ENCODE results near the gene IGSF3.

DNA sequence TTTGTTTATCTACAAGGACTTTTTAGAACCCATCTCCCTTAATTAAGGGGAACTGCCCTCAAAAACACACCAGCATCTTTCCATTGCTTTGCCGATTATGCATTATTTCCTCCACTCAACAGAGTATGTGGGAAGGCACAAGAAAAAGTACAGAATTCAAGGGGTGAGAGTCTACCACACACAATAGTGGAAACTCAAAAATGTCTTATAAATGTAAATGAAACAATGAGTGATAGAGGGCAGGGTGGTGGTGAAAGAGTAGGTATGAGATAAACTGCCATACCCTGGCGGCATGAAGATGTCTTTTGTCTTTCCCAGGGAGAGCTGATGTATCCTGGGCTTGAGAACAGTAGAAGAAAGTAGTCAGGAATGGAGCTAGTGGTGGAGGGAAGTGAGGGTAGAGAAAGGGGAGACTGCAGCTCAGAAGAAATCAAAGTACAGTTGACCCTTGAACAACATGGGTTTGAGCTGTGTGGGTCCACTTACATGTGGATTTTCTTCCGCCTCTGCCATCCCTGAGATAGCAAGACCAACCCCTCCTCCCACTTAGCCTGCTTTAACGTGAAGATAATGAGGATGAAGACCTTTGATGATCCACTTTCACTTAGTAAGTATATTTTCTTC lies 121.1 kb downstream of the IGSF3 start:
- no peak for TF ChIP-seq EZH2phosphoT487 (IDR thresholded peaks at IDR 0.05; ENCODE audit: unreplicated experiment)
- TF ChIP-seq POLR2AphosphoS5 (IDR thresholded peaks at IDR 0.05; ENCODE audit: low read depth), result no peak
- no peak for TF ChIP-seq CREB1 (CRISPR knock-in tag; IDR thresholded peaks at IDR 0.05; ENCODE audit: low read depth)
- TF ChIP-seq CTCF (conservative IDR thresholded peaks at IDR 0.05; ENCODE audit: low read depth in 2 of 2), result no peak
- TF ChIP-seq REST (IDR thresholded peaks at IDR 0.05; ENCODE audit: unreplicated experiment), result no peak
- TF ChIP-seq ZNF331 (CRISPR knock-in tag; IDR thresholded peaks at IDR 0.05; ENCODE audit: low read depth), result no peak
- no peak for TF ChIP-seq NANOG (IDR thresholded peaks at IDR 0.05; ENCODE audit: borderline replicate concordance)
- TF ChIP-seq EZH2 (IDR thresholded peaks at IDR 0.05; ENCODE audit: low read depth, unreplicated experiment), result no peak
- TF ChIP-seq, protein P1, sequence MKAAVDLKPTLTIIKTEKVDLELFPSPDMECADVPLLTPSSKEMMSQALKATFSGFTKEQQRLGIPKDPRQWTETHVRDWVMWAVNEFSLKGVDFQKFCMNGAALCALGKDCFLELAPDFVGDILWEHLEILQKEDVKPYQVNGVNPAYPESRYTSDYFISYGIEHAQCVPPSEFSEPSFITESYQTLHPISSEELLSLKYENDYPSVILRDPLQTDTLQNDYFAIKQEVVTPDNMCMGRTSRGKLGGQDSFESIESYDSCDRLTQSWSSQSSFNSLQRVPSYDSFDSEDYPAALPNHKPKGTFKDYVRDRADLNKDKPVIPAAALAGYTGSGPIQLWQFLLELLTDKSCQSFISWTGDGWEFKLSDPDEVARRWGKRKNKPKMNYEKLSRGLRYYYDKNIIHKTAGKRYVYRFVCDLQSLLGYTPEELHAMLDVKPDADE (IDR thresholded peaks at IDR 0.05), result no peak
- TF ChIP-seq STAT1 (IDR thresholded peaks at IDR 0.05; ENCODE audit: unreplicated experiment), result no peak
- TF ChIP-seq JUNB (IDR thresholded peaks at IDR 0.05; ENCODE audit: unreplicated experiment), result no peak
- TF ChIP-seq ZNF114 (CRISPR knock-in tag; IDR thresholded peaks at IDR 0.05), result no peak
- TF ChIP-seq, protein P2, sequence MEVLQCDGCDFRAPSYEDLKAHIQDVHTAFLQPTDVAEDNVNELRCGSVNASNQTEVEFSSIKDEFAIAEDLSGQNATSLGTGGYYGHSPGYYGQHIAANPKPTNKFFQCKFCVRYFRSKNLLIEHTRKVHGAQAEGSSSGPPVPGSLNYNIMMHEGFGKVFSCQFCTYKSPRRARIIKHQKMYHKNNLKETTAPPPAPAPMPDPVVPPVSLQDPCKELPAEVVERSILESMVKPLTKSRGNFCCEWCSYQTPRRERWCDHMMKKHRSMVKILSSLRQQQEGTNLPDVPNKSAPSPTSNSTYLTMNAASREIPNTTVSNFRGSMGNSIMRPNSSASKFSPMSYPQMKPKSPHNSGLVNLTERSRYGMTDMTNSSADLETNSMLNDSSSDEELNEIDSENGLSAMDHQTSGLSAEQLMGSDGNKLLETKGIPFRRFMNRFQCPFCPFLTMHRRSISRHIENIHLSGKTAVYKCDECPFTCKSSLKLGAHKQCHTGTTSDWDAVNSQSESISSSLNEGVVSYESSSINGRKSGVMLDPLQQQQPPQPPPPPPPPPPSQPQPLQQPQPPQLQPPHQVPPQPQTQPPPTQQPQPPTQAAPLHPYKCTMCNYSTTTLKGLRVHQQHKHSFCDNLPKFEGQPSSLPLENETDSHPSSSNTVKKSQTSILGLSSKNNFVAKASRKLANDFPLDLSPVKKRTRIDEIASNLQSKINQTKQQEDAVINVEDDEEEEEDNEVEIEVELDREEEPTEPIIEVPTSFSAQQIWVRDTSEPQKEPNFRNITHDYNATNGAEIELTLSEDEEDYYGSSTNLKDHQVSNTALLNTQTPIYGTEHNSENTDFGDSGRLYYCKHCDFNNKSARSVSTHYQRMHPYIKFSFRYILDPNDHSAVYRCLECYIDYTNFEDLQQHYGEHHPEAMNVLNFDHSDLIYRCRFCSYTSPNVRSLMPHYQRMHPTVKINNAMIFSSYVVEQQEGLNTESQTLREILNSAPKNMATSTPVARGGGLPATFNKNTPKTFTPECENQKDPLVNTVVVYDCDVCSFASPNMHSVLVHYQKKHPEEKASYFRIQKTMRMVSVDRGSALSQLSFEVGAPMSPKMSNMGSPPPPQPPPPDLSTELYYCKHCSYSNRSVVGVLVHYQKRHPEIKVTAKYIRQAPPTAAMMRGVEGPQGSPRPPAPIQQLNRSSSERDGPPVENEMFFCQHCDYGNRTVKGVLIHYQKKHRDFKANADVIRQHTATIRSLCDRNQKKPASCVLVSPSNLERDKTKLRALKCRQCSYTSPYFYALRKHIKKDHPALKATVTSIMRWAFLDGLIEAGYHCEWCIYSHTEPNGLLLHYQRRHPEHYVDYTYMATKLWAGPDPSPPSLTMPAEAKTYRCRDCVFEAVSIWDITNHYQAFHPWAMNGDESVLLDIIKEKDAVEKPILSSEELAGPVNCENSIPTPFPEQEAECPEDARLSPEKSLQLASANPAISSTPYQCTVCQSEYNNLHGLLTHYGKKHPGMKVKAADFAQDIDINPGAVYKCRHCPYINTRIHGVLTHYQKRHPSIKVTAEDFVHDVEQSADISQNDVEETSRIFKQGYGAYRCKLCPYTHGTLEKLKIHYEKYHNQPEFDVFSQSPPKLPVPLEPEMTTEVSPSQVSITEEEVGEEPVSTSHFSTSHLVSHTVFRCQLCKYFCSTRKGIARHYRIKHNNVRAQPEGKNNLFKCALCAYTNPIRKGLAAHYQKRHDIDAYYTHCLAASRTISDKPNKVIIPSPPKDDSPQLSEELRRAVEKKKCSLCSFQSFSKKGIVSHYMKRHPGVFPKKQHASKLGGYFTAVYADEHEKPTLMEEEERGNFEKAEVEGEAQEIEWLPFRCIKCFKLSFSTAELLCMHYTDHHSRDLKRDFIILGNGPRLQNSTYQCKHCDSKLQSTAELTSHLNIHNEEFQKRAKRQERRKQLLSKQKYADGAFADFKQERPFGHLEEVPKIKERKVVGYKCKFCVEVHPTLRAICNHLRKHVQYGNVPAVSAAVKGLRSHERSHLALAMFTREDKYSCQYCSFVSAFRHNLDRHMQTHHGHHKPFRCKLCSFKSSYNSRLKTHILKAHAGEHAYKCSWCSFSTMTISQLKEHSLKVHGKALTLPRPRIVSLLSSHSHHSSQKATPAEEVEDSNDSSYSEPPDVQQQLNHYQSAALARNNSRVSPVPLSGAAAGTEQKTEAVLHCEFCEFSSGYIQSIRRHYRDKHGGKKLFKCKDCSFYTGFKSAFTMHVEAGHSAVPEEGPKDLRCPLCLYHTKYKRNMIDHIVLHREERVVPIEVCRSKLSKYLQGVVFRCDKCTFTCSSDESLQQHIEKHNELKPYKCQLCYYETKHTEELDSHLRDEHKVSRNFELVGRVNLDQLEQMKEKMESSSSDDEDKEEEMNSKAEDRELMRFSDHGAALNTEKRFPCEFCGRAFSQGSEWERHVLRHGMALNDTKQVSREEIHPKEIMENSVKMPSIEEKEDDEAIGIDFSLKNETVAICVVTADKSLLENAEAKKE (CRISPR knock-in tag; IDR thresholded peaks at IDR 0.05), result no peak
